Measurements from ENCODE around the gene RIT2.

GRCh38 chr18:42830936-42831335 is 284.5 kb downstream of the RIT2 start:
- TF ChIP-seq CTCF (IDR thresholded peaks at IDR 0.05 in 4 of 5, conservative IDR thresholded peaks at IDR 0.05 in 1 of 5) (no peak), POLR2A (IDR thresholded peaks at IDR 0.05) (no peak)
